ENCODE measurements around the gene RETSAT.

DNA sequence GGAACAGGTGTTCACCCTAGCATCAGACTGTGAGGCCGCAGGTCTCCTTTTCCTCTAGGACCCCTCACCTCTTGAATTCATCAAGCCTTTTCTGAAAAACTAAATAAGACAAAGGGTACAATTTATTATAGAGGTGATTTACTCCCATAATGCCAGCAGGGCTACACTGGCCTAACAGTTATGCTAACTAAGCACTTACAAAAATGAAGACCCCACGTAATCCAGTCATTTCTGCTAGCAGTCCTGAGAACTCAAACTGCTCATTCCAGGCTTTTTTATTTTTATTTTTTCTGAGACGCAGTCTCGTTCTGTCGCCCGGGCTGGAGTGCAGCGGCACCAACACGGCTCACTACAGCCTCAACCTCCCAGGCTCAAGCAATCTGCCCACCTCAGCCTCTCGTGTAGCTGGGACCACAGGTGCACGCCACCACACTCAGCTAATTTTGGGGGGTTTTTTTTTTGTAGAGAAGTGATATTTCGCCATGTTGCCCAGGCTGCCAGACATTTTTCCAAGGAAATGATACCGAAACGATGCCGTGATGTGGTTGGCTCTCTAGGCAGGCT lies 41.7 kb upstream of the RETSAT start:
- TF ChIP-seq, protein P1, sequence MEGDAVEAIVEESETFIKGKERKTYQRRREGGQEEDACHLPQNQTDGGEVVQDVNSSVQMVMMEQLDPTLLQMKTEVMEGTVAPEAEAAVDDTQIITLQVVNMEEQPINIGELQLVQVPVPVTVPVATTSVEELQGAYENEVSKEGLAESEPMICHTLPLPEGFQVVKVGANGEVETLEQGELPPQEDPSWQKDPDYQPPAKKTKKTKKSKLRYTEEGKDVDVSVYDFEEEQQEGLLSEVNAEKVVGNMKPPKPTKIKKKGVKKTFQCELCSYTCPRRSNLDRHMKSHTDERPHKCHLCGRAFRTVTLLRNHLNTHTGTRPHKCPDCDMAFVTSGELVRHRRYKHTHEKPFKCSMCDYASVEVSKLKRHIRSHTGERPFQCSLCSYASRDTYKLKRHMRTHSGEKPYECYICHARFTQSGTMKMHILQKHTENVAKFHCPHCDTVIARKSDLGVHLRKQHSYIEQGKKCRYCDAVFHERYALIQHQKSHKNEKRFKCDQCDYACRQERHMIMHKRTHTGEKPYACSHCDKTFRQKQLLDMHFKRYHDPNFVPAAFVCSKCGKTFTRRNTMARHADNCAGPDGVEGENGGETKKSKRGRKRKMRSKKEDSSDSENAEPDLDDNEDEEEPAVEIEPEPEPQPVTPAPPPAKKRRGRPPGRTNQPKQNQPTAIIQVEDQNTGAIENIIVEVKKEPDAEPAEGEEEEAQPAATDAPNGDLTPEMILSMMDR (IDR thresholded peaks at IDR 0.05; ENCODE audit: insufficient read depth, low read length, poor library complexity, severe bottlenecking) = no peak
- no peak for TF ChIP-seq EZH2phosphoT487 (conservative IDR thresholded peaks at IDR 0.05; ENCODE audit: low read length)

All from SU-DHL-6 (cell line).